Head of caudate nucleus (tissue), 42 donors: ENCODE data around the gene ASIC1.

Experiments used
- DNase-seq, 42 donors: peaks; one replicate each; pipeline versions ENCODE4 v3.0.0 to v3.0.0-alpha.2; 2020 to 2021; ENCODE audit warnings: mixed read lengths in 7 of 42
- intact Hi-C: fragments of 100-400 bp; cut with DNase I; formaldehyde crosslinking; loops from one replicate; pipeline ENCODE4 v1.15.0; 2022

ASIC1 gene

GRCh38 chr12:50038336-50038735 lies 19.1 kb upstream of the ASIC1 start:
- intact Hi-C loops = no loop called here

DNA sequence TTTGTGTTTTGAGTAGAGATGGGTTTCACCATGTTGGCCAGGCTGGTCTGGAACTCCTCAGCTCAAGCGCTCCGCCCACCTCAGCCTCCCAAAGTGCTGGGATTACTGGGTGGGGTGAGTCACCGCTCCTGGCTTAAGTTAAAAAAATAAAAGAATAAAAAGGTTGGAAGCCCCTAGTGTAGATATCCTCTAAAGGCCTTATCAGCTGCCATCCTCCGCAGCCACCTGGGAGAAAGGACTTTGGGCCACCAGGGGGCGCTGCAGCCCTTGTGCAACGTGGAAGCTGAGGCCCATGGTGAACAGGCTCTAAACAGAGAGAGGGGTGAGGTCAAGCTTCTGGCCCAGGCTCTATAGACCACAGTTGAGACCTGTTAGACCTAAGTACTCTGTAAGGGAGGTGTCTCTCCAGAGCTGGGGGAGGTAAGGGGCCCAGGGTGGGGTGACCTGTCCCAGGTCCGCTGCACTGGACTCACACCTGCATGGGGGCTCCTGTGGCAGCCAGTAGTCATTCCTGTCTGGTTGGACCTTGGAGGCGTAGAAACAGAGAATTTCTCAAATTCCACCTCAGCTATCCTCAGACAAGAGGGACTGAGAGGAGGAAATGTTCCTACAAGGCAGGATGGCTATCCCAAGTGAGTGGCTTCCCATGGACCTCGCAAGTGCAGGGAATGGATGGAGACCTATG lies 18.1 kb upstream of the ASIC1 start:
- DNase-seq = peak; percentile 76 to 98 (median 94)
- intact Hi-C loops = no loop called here

More at GRCh38 chr12:50038336-50038735, 19.1 kb upstream of the ASIC1 start:
- peak in 2 of 42 donors; percentile 2 to 3 for DNase-seq

DNA sequence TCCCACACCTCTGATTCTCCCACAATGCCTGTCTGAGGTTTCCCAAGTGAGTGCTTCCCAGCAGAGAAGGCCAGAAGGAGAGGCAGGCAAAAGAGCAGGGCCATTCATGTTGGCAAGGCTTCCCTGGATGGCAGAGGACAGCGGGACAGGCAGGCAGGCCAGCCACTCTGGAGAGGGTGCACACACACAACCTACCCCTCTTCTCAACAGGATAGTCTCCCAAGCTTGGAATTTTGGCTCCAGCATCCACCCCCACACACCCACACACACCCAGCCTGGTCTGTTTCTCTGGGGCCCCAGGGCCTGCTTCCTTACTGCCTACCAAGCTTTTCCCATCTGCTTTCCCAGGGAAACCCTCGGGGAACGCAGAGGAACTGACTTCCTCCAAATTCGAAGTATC lies 16.7 kb upstream of the ASIC1 start:
- intact Hi-C loops = no loop called here
- peak in 2 of 42 donors; percentile 7 to 10 for DNase-seq

- intact Hi-C loops = no loop called here
- DNase-seq = peak in 2 of 42 donors; percentile 2 to 25
Measured at GRCh38 chr12:50041062-50041860, 16.1 kb upstream of the ASIC1 start.

- intact Hi-C loops = no loop called here
- DNase-seq = peak in 2 of 42 donors; percentile 5 to 35
Measured at GRCh38 chr12:50041962-50042361, 15.4 kb upstream of the ASIC1 start.

GRCh38 chr12:50042693-50043092 lies 14.7 kb upstream of the ASIC1 start:
- no peak for DNase-seq
- intact Hi-C loops = no loop called here

DNA sequence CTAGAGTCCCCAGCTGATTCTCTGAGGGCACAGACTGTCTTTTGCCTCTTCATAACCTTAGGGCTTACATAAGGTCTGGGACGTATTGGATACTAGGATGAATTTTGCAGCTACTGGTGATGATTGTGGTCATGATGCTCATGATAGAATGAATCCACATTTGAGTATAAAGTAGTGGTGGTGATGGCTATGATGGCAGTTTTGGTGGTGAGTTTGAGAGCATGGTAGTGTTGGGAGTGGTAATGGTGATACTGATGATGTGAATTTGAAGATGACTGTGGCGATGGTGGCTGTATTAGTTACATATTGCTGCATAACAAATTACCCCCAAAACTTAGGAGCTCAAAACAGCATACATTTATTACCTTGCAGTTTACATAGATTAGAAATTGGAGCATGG lies 14.1 kb upstream of the ASIC1 start:
- intact Hi-C loops = no loop called here
- DNase-seq = no peak

DNA sequence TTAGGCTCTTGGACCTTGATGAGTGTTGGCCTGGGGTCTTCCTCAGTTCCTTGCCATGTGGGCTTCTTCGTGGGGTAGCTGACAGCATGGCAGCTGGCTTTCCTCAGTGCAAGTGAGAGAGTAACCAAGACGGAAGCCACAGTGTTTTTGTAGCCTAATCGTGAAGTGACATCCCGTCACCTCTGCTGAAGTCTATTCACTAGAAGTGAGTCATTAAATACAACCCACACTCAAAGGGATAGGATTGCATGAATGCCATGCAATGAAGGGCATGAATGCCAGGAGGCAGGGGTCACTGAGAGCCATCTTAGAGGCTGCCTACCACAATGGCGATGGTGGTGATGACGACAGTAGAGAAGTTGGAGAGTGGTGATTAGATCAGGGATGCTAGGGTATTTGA lies 13.5 kb upstream of the ASIC1 start:
- DNase-seq = peak in 2 of 42 donors; percentile 11 to 13
- intact Hi-C loops = no loop called here

- intact Hi-C loops = no loop called here
- no peak for DNase-seq
Measured at GRCh38 chr12:50047693-50048250, 9.6 kb upstream of the ASIC1 start.

GRCh38 chr12:50049254-50050118 lies 7.9 kb upstream of the ASIC1 start:
- intact Hi-C loops = no loop called here
- DNase-seq = no peak

DNA sequence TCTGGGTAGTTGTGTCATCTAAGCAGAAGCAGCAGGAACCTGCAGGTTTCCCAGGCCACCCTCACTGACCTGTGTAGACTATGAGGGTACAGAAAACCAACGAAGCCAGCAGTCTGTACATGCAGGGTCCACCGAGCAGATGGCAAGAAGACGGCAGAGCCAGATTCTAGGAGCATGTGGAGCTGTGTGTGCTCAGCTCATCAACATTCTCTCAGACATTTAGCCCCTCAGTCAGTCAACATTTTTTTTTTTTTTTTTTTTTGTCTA lies 7.3 kb upstream of the ASIC1 start:
- intact Hi-C loops = no loop called here
- no peak for DNase-seq

- peak in 23 of 42 donors; percentile 24 to 69 (median 48) for DNase-seq
- intact Hi-C loops = no loop called here
Measured at GRCh38 chr12:50050410-50051098, 6.8 kb upstream of the ASIC1 start.

DNA sequence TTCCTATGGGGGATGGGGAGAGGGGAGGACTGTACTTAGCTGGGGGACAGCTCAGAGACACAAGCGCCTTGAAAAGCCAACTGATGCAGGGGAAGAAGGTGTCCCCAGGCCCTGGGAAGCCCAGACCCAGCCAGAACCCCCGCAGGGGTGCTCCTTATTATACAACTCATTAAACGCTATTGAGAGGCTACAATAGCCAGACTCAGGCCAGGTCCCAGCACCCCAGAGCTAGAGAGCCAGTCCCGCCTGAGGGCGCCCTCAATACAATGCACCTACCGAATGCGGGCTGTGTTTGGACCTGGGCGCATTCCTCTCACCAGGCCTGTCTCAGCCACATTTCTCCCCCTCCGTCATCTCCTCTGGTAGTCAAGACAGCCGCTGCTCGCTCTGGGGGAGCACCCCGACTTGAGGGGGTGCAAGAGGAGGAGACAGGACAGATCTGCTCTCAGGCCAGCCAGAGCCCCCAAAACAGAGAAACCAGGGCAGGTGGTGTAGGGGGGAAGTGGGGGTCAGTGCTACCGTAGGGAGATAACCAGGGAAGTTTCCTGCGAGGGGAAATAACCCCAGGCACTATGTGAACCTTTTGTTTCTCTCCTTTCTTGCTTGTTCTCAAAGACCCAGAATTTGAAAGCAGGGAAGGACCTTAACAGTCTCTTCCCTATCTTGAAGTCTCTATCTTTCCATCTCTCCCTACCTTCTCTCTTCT lies 6.1 kb upstream of the ASIC1 start:
- peak in 1 of 42 donors; percentile 30 for DNase-seq
- intact Hi-C loops = no loop called here

DNA sequence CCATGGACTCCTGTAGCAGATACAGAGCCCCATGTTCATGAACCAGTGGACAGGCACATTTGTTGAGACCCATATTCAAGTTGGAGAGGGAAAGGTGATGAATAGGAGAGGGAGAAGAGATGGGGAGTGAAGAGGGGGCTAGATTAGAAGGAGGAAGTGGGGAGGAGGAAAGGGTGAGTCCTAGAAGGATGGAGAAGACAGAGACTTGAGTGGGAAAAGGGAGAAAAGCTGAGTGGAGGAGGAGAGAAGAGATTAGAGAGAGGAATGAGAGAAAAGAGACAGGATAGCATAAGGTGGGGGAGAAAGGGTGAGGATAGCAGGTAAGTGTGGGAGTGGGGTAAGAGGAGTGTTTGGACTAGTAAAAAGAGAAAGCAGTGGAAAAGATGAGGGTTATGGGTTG lies 4.9 kb upstream of the ASIC1 start:
- intact Hi-C loops = no loop called here
- no peak for DNase-seq

DNA sequence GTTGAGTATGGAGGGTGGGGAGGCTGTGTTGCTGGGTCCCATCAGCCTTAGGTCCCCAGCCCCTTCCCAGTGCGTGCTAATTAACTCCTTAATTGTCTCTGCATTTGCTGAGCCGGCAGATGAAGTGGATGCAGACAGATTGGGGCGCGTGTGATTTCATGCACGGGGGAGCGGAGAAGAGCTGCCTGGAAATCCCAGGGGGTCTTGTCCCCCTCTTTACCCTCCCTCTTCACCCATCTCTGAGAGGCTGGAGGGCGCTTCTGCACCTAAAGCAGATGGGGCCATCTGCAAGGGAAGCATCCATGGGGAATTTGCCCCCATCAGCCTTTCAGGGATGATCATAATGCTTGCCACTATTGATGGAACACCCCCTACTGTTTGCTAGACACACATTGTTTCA lies 4.4 kb upstream of the ASIC1 start:
- intact Hi-C loops = no loop called here
- DNase-seq = no peak

DNA sequence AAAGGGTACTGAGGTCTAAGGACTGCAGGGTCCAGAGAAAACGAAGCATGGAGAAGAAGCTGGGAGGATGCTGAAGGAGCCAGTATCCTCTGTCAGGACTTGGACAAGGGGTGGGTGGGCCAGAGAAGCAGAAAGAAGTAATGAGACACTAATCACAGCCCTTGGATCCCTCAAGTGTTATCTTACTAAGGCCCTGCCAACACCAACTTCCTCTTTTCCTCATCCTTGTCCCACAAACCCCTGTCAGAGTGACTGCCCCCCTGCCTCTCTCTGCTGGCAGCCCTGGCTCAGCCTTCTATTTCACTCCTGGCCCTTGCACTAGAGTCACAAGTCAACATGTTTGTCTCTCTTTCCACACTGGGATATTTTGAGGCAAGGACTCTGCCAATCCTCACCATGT lies 3.8 kb upstream of the ASIC1 start:
- DNase-seq = no peak
- intact Hi-C loops = no loop called here

DNA sequence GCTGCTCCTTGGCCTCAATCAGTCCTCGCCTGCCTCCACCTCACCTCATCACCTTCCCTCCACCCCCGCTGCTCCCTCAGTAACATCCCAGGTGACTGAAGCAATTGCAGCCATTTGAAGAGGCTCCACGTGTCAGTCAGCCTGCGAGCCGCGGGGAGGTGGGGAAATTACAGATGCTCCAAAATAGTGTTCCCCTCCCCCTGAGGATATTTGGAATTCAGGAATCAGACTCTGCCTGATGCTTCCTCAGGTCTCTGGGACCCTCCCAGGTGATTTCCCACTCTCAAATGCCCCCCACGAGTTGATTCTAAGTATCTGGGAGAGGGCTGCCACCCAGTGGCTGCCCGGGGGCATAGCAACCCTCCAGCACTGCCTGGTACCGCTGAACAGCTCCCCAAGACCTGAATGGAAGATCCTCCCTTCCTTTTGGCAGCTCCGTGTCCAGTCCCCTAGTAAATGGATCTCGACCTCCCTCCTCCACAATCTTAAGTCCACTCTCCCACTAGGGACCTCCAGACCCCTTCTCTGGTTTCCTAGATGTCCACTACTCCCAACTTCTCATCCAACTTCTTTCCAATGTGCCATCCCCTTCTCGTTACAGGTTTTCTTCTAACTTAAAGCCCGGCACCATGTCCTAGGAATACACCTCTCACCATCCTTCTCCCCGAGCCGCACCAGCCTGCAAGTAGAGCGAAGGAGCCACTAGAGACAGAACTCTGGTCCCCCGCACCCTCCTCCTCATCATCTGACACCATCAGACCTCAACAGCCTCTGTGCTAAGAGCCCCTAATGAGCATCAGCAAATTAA lies 1.4 kb upstream of the ASIC1 start:
- intact Hi-C loops = loop anchor here (2.0 kb wide), 2 partner anchors 81 to 89 kb away; no protein-coding TSS in a partner anchor
- DNase-seq = peak; percentile 56 to 94 (median 80)

GRCh38 chr12:50056639-50056976 lies 788 bp upstream of the ASIC1 start:
- intact Hi-C loops = loop anchor here (2.0 kb wide), 2 partner anchors 82 to 90 kb away; no protein-coding TSS in a partner anchor
- DNase-seq = no peak
